Adrenal gland (tissue), 12 donors: ENCODE data around the gene BRK1. TPM values are rescaled to one million over a fixed set of nuclear protein-coding genes. Genes with fewer than 3 reads are reported as not detected.
"Not testable (repeated sequence)": the region's sequence is repeated elsewhere in the genome, so short reads cannot be mapped to it uniquely, and the experiment has no call there.

Source experiments
- DNase-seq, 7 donors: peaks; one replicate each; pipeline ENCODE4 v3.0.0-alpha.2; 2019 to 2020
- H3K27ac ChIP-seq, 5 donors: fragments of 200-600 bp; sonication (generic) in 4 of 5; 1 replicate in 3 of 5; 2 replicates in 2 of 5; pipeline versions ENCODE4 v1.5.1 to v1.8.0; 2016 to 2020; ENCODE audit warnings: mild to moderate bottlenecking in 1 of 5
- H3K27me3 ChIP-seq: fragments of 200-600 bp; 2 replicates; pipeline ENCODE4 v1.8.0; 2021
- H3K36me3 ChIP-seq, 2 donors: fragments of 200-600 bp; replicated peaks in 1 of 2; 1 replicate in 1 of 2; 2 replicates in 1 of 2; pipeline versions ENCODE4 v1.5.1 to v1.8.0; 2018 to 2022
- H3K4me1 ChIP-seq, 2 donors: fragments of 200-600 bp; replicated peaks in 1 of 2; 1 replicate in 1 of 2; 2 replicates in 1 of 2; pipeline versions ENCODE4 v1.5.1 to v1.8.0; 2018 to 2021
- H3K4me3 ChIP-seq, 4 donors: fragments of 200-600 bp; sonication (generic) in 3 of 4; one replicate each; pipeline ENCODE4 v1.5.1; 2016 to 2018
- H3K9me3 ChIP-seq, 3 donors: fragments of 200-600 bp; sonication (generic) in 1 of 3; replicated peaks in 1 of 3; 1 replicate in 2 of 3; 2 replicates in 1 of 3; pipeline versions ENCODE4 v1.5.1 to v1.8.0; 2016 to 2021
- POLR2A ChIP-seq, 2 donors: fragments of 450-650 bp; IDR thresholded peaks; one replicate each; pipeline ENCODE4 v1.6.1; 2017; ENCODE audit warnings: antibody characterized with exemption in 2 of 2, mild to moderate bottlenecking in 2 of 2, moderate library complexity in 1 of 2
- WGBS, 4 donors: extraction: QIAGEN DNeasy Blood & Tissue Kit in 2 of 4; methylation state at CpG; one replicate each; pipeline versions ENCODE4 v1.1.5 to v1.1.7; 2013 to 2017; 5-methylcytosine and 5-hydroxymethylcytosine counted together
- intact Hi-C, 2 donors: fragments of 100-400 bp; cut with DNase I; formaldehyde crosslinking; loops; one replicate each; pipeline versions ENCODE4 v1.14.1 to v1.15.0; 2022 to 2023
- polyA plus RNA-seq, 3 donors: library from polyadenylated mRNA; stranded (reverse); fragments of 200-250 nt in 2 of 3; fragments of 350-450 nt in 1 of 3; fragmentation: Illumina TruSeq in 1 of 3; extraction: RNeasy Lipid Tissue Mini Kit (QIAGEN cat#74804) in 1 of 3; gene quantifications; one replicate each; pipeline ENCODE4 v1.2.3, GENCODE V29; 2013 to 2014
- total RNA-seq, 9 donors: library from RNA; depleted of rRNA in 4 of 9; stranded (reverse); fragments of >200 nt in 4 of 9; fragments of 120-200 nt in 1 of 9; fragmentation: NEBNext Ultra II Directional in 1 of 9; extraction: Animal tissue kit (Norgen Biotek cat#: 25700) in 1 of 9; gene quantifications; one replicate each; pipeline versions ENCODE4 v1.1.0 to v1.2.4, GENCODE V29; 2013 to 2023
- TF ChIP-seq, protein P1 (sequence below), 6 experiments: fragments of 450-650 bp in 4 of 6; fragments of 200-600 bp in 2 of 6; sonication (generic) in 1 of 6; IDR thresholded peaks; 1 replicate in 5 of 6; 2 replicates in 1 of 6; pipeline versions ENCODE4 v1.5.1 to v1.8.0; 2016 to 2021; ENCODE audit warnings: antibody characterized with exemption in 6 of 6, mild to moderate bottlenecking in 2 of 6, moderate library complexity in 1 of 6
- donor health status: healthy with polysubstance abuse.
- donor health status: Bipolar disorder and iron deficiency.
- donor health status: DM: yes; HTN: yes; CAD: no.
- donor health status: DM: no; HTN: no; CAD: no.
- donor health status: DM: no; HTN: no; CAD: no.
- donor health status: DM: yes; HTN: yes; CAD: no.

The BRK1 gene
- total and polyA plus RNA-seq, 12 donors: 41.7 to 171 (median 109) TPM

DNA sequence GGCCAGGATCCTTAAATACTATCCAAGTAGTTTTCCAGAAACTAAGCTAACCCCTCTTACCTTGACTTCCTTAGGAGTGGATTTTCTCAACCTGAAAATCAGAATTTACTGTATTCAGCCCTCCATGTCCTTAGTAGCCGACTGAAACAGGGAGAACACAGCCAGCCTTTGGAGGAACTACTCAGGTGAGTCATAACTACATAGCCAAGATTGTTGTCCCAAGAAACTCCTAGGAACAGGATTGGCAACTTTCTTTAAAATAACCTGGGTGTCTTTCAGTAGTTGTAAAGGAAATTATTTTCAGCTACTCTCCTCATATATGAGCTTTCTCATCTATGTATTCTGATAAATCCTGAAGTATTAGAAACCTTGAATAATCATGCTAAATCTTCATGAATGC lies 29.7 kb upstream of the BRK1 start:
- intact Hi-C loops: no loop called here
- Histone ChIP-seq H3K36me3 (no peaks in the 10 kb centered on the region), H3K27me3 (no peaks in the 10 kb centered on the region), H3K4me3 (no peak overlapping the region), H3K27ac (no peak overlapping the region), H3K9me3 (no peaks in the 10 kb centered on the region), H3K4me1 (no peaks in the 10 kb centered on the region)
- TF ChIP-seq, protein P1, sequence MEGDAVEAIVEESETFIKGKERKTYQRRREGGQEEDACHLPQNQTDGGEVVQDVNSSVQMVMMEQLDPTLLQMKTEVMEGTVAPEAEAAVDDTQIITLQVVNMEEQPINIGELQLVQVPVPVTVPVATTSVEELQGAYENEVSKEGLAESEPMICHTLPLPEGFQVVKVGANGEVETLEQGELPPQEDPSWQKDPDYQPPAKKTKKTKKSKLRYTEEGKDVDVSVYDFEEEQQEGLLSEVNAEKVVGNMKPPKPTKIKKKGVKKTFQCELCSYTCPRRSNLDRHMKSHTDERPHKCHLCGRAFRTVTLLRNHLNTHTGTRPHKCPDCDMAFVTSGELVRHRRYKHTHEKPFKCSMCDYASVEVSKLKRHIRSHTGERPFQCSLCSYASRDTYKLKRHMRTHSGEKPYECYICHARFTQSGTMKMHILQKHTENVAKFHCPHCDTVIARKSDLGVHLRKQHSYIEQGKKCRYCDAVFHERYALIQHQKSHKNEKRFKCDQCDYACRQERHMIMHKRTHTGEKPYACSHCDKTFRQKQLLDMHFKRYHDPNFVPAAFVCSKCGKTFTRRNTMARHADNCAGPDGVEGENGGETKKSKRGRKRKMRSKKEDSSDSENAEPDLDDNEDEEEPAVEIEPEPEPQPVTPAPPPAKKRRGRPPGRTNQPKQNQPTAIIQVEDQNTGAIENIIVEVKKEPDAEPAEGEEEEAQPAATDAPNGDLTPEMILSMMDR (IDR thresholded peaks at IDR 0.05): no peak
- TF ChIP-seq POLR2A (IDR thresholded peaks at IDR 0.05): no peak
- DNase-seq: no peak
- WGBS, 4 donors: 93 to 100% (median 98%) methylated on average over 1 of the region's 1 CpG

DNA sequence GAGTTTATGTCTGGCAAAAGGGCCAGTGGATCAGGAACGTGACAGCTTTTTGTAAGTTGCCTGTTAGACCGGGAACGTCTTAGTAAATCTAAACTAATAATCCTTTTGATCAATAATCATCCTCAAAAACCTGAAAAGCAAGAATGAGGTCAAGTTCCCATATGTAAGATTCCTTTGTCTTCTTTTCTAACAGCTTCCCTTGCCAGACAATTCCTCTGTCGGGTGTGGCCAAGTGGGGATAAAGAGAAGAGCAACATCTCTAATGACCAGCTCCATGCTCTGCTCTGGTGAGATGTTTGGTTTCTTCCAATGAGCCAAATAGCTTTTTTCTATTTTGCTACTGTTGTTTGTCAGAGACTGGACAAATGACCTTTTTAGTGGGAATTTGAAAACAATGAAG lies 27.2 kb upstream of the BRK1 start:
- Histone ChIP-seq H3K36me3 (no peaks in the 10 kb centered on the region), H3K4me3 (no peak overlapping the region), H3K27me3 (no peaks in the 10 kb centered on the region), H3K27ac (no peak overlapping the region), H3K9me3 (no peaks in the 10 kb centered on the region), H3K4me1 (no peaks in the 10 kb centered on the region)
- TF ChIP-seq, protein P1 (IDR thresholded peaks at IDR 0.05): no peak
- TF ChIP-seq POLR2A (IDR thresholded peaks at IDR 0.05): no peak
- no peak for DNase-seq
- intact Hi-C loops: no loop called here
- 90 to 100% (median 94%) methylated on average over 4 of the region's 4 CpGs for WGBS, 4 donors

DNA sequence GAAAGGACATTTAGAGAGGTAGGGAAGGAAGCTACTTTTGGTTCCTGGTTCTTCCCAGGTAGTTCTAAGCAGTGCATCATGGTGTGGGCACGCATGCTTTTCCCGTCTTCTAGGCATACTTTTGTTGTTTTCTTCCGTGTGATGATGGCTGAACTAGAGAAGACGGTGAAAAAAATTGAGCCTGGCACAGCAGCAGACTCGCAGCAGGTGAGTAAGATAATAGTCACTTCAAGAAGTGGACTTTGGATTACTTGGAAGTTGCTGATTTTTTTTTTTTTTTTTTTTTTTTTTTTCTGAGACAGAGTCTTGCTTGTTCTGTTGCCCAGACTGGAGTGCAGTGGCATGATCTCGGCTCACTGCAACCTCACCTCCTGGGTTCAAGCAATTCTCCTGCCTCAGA lies 25.3 kb upstream of the BRK1 start:
- TF ChIP-seq, protein P1 (IDR thresholded peaks at IDR 0.05): no peak
- no peak for TF ChIP-seq POLR2A (IDR thresholded peaks at IDR 0.05)
- DNase-seq: no peak
- intact Hi-C loops: no loop called here
- Histone ChIP-seq H3K27me3 (no peaks in the 10 kb centered on the region), H3K27ac (no peak overlapping the region), H3K4me3 (no peak overlapping the region), H3K36me3 (no peaks in the 10 kb centered on the region), H3K9me3 (no peaks in the 10 kb centered on the region), H3K4me1 (no peaks in the 10 kb centered on the region)
- 93 to 98% (median 97%) methylated on average over 6 of the region's 6 CpGs for WGBS, 4 donors

DNA sequence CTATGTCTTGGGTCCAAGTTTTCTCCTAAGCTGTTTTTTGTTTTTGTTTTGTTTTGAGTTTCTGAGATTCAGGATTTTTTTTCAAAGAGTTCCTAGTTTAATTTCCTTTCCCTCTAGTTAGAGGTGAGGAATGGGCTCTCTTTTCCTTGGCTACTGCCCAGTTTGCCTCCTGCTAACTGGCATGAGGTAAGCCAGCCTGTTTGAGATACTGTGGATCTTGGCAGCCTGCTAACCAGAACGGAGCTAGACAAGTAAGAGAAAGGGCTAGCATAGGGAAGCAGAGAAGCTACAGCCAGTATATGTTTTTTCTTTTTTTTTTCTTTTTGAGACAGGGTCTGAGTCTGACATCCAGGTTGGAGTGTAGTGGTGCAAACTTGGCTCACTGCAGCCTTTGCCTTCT lies 24.7 kb upstream of the BRK1 start:
- 100% methylated on average over 1 of the region's 1 CpG; no CpG with 5 or more reads in 2 of the 4 donors for WGBS, 4 donors
- intact Hi-C loops, H3K4me3 ChIP-seq: not testable (repeated sequence)

DNA sequence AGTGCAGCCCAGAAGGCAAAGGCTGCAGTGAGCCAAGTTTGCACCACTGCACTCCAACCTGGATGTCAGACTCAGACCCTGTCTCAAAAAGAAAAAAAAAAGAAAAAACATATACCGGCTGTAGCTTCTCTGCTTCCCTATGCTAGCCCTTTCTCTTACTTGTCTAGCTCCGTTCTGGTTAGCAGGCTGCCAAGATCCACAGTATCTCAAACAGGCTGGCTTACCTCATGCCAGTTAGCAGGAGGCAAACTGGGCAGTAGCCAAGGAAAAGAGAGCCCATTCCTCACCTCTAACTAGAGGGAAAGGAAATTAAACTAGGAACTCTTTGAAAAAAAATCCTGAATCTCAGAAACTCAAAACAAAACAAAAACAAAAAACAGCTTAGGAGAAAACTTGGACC lies 24.1 kb upstream of the BRK1 start:
- H3K36me3 ChIP-seq, H3K27ac ChIP-seq, DNase-seq, H3K27me3 ChIP-seq, H3K4me3 ChIP-seq, H3K4me1 ChIP-seq, intact Hi-C loops, H3K9me3 ChIP-seq: not testable (repeated sequence)
- 82 to 94% (median 89%) methylated on average over 1 to 2 of the region's 2 CpGs for WGBS, 4 donors

More for the DNA sequence above, 24.7 kb upstream of the BRK1 start:
- H3K4me1 ChIP-seq, H3K27me3 ChIP-seq, DNase-seq, H3K36me3 ChIP-seq, H3K27ac ChIP-seq, H3K9me3 ChIP-seq: not testable (repeated sequence)
